BLaER1 (cell line): ENCODE measurements around the gene ANKRD11.
A peak's percentile ranks its signal among the peaks of the same experiment; 100 is the strongest.
"Not testable (repeated sequence)": the region's sequence is repeated elsewhere in the genome, so short reads cannot be mapped to it uniquely, and the experiment has no call there.

Experiments
- H3K27ac ChIP-seq: shearing (Covaris generic); formaldehyde crosslinking; 2 replicates; pipeline ENCODE4 v1.8.1; 2022
- H3K27me3 ChIP-seq: shearing (Covaris generic); formaldehyde crosslinking; 2 replicates; pipeline ENCODE4 v1.8.1; 2022
- H3K36me3 ChIP-seq: shearing (Covaris generic); formaldehyde crosslinking; 2 replicates; pipeline ENCODE4 v1.8.1; 2022
- H3K4me1 ChIP-seq: shearing (Covaris generic); formaldehyde crosslinking; 2 replicates; pipeline ENCODE4 v1.8.1; 2022
- H3K4me2 ChIP-seq: shearing (Covaris generic); formaldehyde crosslinking; 2 replicates; pipeline ENCODE4 v1.8.1; 2022
- H3K4me3 ChIP-seq: shearing (Covaris generic); formaldehyde crosslinking; 2 replicates; pipeline ENCODE4 v1.8.1; 2022
- H3K9ac ChIP-seq: shearing (Covaris generic); formaldehyde crosslinking; 2 replicates; pipeline ENCODE4 v1.8.1; 2022
- H3K9me3 ChIP-seq: shearing (Covaris generic); formaldehyde crosslinking; 2 replicates; pipeline ENCODE4 v1.8.1; 2022
- H4K20me1 ChIP-seq: shearing (Covaris generic); formaldehyde crosslinking; 2 replicates; pipeline ENCODE4 v1.8.1; 2022
- Cebpa-rat ChIP-seq: shearing (Covaris generic); IDR thresholded peaks from 2 replicates; pipeline ENCODE4 v1.8.1; 2022

ANKRD11 gene

GRCh38 chr16:89256651-89257254 is 233.6 kb downstream of the ANKRD11 start:
- no peak overlapping the region for H3K27ac ChIP-seq
- peak overlapping the region; percentile 62 for H3K4me3 ChIP-seq
- peaks cover 10% of the 10 kb centered on the region; the same call in 1 of the 2 replicates for H4K20me1 ChIP-seq
- peaks cover 48% of the 10 kb centered on the region for H3K27me3 ChIP-seq
- H3K4me1 ChIP-seq: peaks cover 56% of the 10 kb centered on the region
- 0 out of 2 replicates have a peak overlapping the region, but pooled peaks have one; percentile 57 for H3K9ac ChIP-seq
- peak overlapping the region; percentile 90 for H3K4me2 ChIP-seq
- H3K9me3 ChIP-seq: no peaks in the 10 kb centered on the region; the same call in 1 of the 2 replicates
- no peaks in the 10 kb centered on the region for H3K36me3 ChIP-seq
- TF ChIP-seq Cebpa-rat: no peak

- H3K9me3 ChIP-seq: peaks cover 22% of the 10 kb centered on the region
- H3K4me1 ChIP-seq: peaks cover 46% of the 10 kb centered on the region
- TF ChIP-seq Cebpa-rat: no peak
- H3K4me3 ChIP-seq: no peak overlapping the region
- peaks cover 38% of the 10 kb centered on the region for H3K27me3 ChIP-seq
- peaks cover 10% of the 10 kb centered on the region; the same call in 1 of the 2 replicates for H4K20me1 ChIP-seq
- H3K4me2 ChIP-seq: peak overlapping the region; percentile 72
- no peak overlapping the region for H3K9ac ChIP-seq
- H3K27ac ChIP-seq: 0 out of 2 replicates have a peak overlapping the region, but pooled peaks have one; percentile 4
- no peaks in the 10 kb centered on the region for H3K36me3 ChIP-seq
These were observed 236.6 kb downstream of the ANKRD11 start for GRCh38 chr16:89253548-89254287.

GRCh38 chr16:89248196-89248982 is 242.0 kb downstream of the ANKRD11 start:
- H3K9me3 ChIP-seq: peaks cover 30% of the 10 kb centered on the region
- H3K27ac ChIP-seq: no peak overlapping the region
- peak overlapping the region; percentile 67 for H3K4me3 ChIP-seq
- peak overlapping the region; percentile 75 for H3K4me2 ChIP-seq
- TF ChIP-seq Cebpa-rat: no peak
- no peaks in the 10 kb centered on the region for H4K20me1 ChIP-seq
- H3K36me3 ChIP-seq: no peaks in the 10 kb centered on the region
- H3K4me1 ChIP-seq: peaks cover 13% of the 10 kb centered on the region
- no peak overlapping the region for H3K9ac ChIP-seq
- no peaks in the 10 kb centered on the region for H3K27me3 ChIP-seq

DNA sequence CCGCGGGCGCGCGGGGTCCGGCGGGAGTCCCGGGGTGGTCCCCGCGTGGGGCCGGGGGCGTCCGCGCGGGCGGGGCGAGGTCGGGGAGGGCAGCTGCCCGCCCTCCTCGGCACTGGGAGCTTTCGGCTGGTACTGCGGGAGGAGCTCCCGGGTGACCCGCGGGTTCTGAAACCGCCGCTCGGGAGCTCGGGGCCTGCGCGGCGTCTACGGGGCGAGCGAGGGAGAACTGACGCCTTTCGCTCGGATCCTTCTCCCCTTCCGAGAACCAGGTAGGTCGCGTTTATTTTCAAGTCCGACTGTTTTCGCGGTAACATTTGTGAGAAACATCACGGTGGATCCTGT is 242.7 kb downstream of the ANKRD11 start:
- not testable (repeated sequence) for H3K27me3 ChIP-seq, H4K20me1 ChIP-seq, H3K36me3 ChIP-seq, H3K27ac ChIP-seq
- Histone ChIP-seq H3K9me3 (peaks cover 30% of the 10 kb centered on the region), H3K4me2 (peak overlapping the region; percentile 75), H3K4me1 (peaks cover 19% of the 10 kb centered on the region), H3K4me3 (peak overlapping the region; percentile 67), H3K9ac (peak overlapping the region; percentile 41; the same call in 1 of the 2 replicates)

DNA sequence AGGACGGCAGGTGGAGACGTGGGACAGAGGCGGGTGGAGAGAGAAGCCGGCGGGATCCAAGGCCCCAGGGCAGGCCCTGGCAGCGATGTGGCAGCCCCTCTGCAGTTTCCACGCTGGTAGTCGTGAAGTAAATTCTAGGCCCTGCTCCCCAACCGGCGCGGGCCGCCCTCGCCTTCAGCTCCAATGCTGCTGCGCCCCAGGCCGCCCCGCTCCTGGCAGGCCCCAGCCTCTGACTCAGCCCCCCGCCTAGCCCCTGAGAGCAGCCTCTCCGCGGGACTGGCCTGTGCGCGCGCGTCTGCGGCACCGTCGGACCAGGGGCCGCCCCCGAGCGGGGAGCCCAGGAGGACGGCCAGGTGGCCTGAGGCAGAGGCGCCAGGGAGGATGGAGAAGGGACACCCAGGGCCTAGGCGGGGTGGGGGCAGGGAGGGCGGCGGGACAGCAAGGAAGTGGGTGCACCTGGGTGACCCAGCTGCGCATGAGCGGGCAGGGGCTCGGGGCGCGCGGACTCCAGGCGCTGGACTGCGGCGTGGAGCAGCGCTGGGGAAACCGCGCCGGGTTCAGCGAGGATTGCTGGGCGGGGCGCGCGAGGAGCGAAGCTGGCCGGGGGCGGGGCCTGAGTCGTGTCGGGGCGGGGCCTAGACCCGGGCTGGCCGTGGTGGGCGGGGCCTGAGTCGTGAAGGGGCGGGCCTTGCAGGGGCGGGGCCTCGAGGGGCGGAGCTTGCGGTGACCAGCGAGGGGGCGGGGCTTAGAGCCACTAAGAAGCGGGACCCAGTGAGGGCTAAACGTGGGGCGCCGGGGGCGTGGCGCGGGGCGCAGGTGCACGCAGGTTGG is 243.2 kb downstream of the ANKRD11 start:
- Histone ChIP-seq H3K36me3 (no peaks in the 10 kb centered on the region), H3K27ac (0 out of 2 replicates have a peak overlapping the region, but pooled peaks have one; percentile 53), H3K4me2 (peak overlapping the region; percentile 83), H3K9me3 (peaks cover 30% of the 10 kb centered on the region), H4K20me1 (no peaks in the 10 kb centered on the region), H3K4me1 (peaks cover 25% of the 10 kb centered on the region), H3K4me3 (peak overlapping the region; percentile 67), H3K27me3 (no peaks in the 10 kb centered on the region), H3K9ac (peak overlapping the region; percentile 65)
- no peak for TF ChIP-seq Cebpa-rat

DNA sequence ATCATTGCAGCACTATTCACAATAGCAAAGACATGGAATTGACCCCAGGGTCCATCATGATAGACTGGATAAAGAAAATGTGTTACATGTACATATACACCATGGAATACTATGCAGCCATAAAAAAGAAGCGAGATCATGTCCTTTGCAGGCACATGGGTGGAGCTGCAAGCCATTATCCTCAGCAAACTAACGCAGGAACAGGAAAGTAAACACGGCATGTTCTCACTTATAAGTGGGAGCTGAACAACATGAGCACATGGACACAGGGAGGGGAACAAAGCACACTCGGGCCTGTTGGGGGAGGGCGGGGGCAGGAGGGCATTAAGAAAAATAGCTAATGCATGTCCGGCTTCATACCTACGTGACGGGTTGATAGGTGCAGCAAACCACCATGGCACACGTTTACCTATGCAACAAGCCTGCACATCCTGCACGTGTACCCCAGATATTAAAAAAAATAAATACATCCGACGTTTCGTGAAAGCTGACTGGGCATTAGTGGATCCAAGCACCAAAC is 243.9 kb downstream of the ANKRD11 start:
- peaks cover 32% of the 10 kb centered on the region for H3K4me1 ChIP-seq
- peak overlapping the region; percentile 67 for H3K4me3 ChIP-seq
- H3K4me2 ChIP-seq: peak overlapping the region; percentile 83
- peak overlapping the region; percentile 65 for H3K9ac ChIP-seq
- peaks cover 30% of the 10 kb centered on the region for H3K9me3 ChIP-seq
- no peaks in the 10 kb centered on the region for H4K20me1 ChIP-seq
- H3K27me3 ChIP-seq: no peaks in the 10 kb centered on the region
- TF ChIP-seq Cebpa-rat: no peak
- 0 out of 2 replicates have a peak overlapping the region, but pooled peaks have one; percentile 53 for H3K27ac ChIP-seq
- H3K36me3 ChIP-seq: no peaks in the 10 kb centered on the region

DNA sequence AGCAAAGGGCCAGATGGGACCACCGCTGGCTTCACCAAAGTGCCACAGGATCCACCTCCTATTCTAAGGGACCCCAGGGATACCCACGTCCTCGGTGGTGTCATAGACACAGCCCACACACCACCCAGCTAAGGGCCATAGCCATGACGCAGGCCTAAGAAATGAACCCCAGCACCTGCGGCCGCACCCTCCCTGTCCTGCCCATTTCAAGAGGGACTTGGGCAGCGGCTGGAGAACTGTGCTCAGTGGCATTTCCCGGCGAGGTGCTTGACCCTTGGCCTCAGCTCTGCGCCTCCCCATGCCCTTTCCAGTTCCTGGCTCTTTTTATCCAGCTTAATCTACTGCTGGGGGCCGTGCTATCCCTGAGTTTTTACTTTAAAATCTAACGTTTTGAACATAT is 245.6 kb downstream of the ANKRD11 start:
- Histone ChIP-seq H3K36me3 (no peaks in the 10 kb centered on the region), H3K9ac (no peak overlapping the region), H3K4me2 (no peak overlapping the region), H3K27ac (no peak overlapping the region), H4K20me1 (no peaks in the 10 kb centered on the region), H3K4me3 (no peak overlapping the region), H3K4me1 (peaks cover 41% of the 10 kb centered on the region), H3K27me3 (no peaks in the 10 kb centered on the region), H3K9me3 (peaks cover 18% of the 10 kb centered on the region)
- no peak for TF ChIP-seq Cebpa-rat

- H3K27ac ChIP-seq, H3K4me2 ChIP-seq, H3K36me3 ChIP-seq, H3K4me3 ChIP-seq, H3K27me3 ChIP-seq, H4K20me1 ChIP-seq, H3K9ac ChIP-seq: not testable (repeated sequence)
- peaks cover 13% of the 10 kb centered on the region for H3K9me3 ChIP-seq
- H3K4me1 ChIP-seq: peaks cover 43% of the 10 kb centered on the region
These were observed 246.1 kb downstream of the ANKRD11 start for GRCh38 chr16:89244264-89244663.

DNA sequence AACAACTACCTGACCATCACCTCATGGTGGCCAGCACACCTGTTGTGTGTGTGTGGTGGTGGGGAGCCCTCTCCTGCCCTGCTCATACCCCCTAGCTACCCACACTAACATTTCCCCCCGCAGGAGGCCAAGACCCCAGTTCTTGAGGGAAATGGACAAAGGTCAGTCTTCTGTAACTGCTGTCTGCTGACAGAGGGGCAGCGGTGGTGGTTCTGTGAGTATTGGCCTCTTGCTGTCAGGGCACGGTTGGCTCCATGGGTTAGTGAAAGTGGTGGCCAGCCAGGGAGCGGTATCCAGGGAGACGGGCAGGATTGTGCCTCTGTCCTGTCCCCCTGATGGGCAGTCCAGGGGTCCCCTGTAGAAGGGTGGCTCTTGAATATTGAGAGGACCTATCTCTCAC is 246.7 kb downstream of the ANKRD11 start:
- Histone ChIP-seq H3K27ac (peak overlapping the region; percentile 52), H3K9ac (no peak overlapping the region)

More for the DNA sequence above, 246.7 kb downstream of the ANKRD11 start:
- Histone ChIP-seq H3K4me1 (peaks cover 43% of the 10 kb centered on the region), H3K36me3 (no peaks in the 10 kb centered on the region), H3K4me2 (peak overlapping the region; percentile 52; the same call in 1 of the 2 replicates), H3K4me3 (no peak overlapping the region), H4K20me1 (no peaks in the 10 kb centered on the region), H3K27me3 (no peaks in the 10 kb centered on the region), H3K9me3 (peaks cover 7% of the 10 kb centered on the region)
- no peak for TF ChIP-seq Cebpa-rat
